Keratinocyte (primary cell): ENCODE data around the gene GOLPH3L. TPM values are rescaled to one million over a fixed set of nuclear protein-coding genes. Genes with fewer than 3 reads are reported as not detected.

ENCODE experiments used
- DNase-seq: peaks from one replicate; pipeline ENCODE4 v3.0.0-alpha.2; 2011; ENCODE audit warnings: low read depth, missing footprints, low spot score
- FAIRE-seq: peaks from 2 replicates; lab custom pipeline; 2011; peaks lifted over from hg19 to GRCh38; lab: Jason Lieb, UNC
- H2AFZ ChIP-seq: 2 replicates; pipeline ENCODE4 v1.6.0; 2012; ENCODE audit warnings: low read length, control low read depth, inconsistent platforms; ENCODE audit not compliant: control insufficient read depth
- H3K27ac ChIP-seq: 2 replicates; pipeline ENCODE4 v1.5.1; 2011; ENCODE audit warnings: low read length; ENCODE audit not compliant: control insufficient read depth, insufficient read depth
- H3K27me3 ChIP-seq: 3 replicates; pipeline ENCODE4 v1.6.0; 2011; ENCODE audit warnings: low read length; ENCODE audit not compliant: control insufficient read depth, insufficient read depth; ENCODE audit errors: extremely low read depth
- H3K36me3 ChIP-seq, 2 experiments: 2 replicates in 1 of 2; 3 replicates in 1 of 2; pipeline ENCODE4 v1.5.1; 2011; ENCODE audit warnings: low read length in 2 of 2, mild to moderate bottlenecking in 1 of 2; ENCODE audit not compliant: control insufficient read depth in 2 of 2, insufficient read depth in 2 of 2; ENCODE audit errors: extremely low read depth in 1 of 2
- H3K4me1 ChIP-seq: 3 replicates; pipeline ENCODE4 v1.5.1; 2011; ENCODE audit warnings: low read length; ENCODE audit not compliant: control insufficient read depth, insufficient read depth; ENCODE audit errors: extremely low read depth
- H3K4me2 ChIP-seq: 3 replicates; pipeline ENCODE4 v1.6.0; 2011; ENCODE audit warnings: low read depth, low read length; ENCODE audit not compliant: control insufficient read depth, insufficient read depth; ENCODE audit errors: extremely low read depth
- H3K4me3 ChIP-seq, 3 experiments: fragments of 200-600 bp in 1 of 3; sonication (generic) in 1 of 3; 2 replicates in 2 of 3; 3 replicates in 1 of 3; pipeline ENCODE4 v1.5.1; 2011 to 2016; ENCODE audit warnings: low read length in 3 of 3, mild to moderate bottlenecking in 3 of 3, control low read depth in 2 of 3, inconsistent platforms in 1 of 3, low read depth in 1 of 3, mixed read lengths in 1 of 3, mixed run types in 1 of 3, moderate library complexity in 1 of 3; ENCODE audit not compliant: control insufficient read depth in 2 of 3, insufficient read depth in 2 of 3; ENCODE audit errors: extremely low read depth in 1 of 3
- H3K79me2 ChIP-seq: 2 replicates; pipeline ENCODE4 v1.6.0; 2012; ENCODE audit warnings: low read length; ENCODE audit not compliant: control insufficient read depth, insufficient read depth
- H3K9ac ChIP-seq: 3 replicates; pipeline ENCODE4 v1.6.0; 2011; ENCODE audit warnings: low read length; ENCODE audit not compliant: control insufficient read depth, insufficient read depth; ENCODE audit errors: extremely low read depth
- H3K9me1 ChIP-seq: 3 replicates; pipeline ENCODE4 v1.6.0; 2011; ENCODE audit warnings: low read length; ENCODE audit not compliant: control insufficient read depth, insufficient read depth; ENCODE audit errors: extremely low read depth
- H3K9me3 ChIP-seq: 2 replicates; pipeline ENCODE4 v1.5.1; 2012; ENCODE audit warnings: low read depth, low read length; ENCODE audit not compliant: control insufficient read depth
- H4K20me1 ChIP-seq: 3 replicates; pipeline ENCODE4 v1.6.0; 2011; ENCODE audit warnings: low read length; ENCODE audit not compliant: control insufficient read depth, insufficient read depth; ENCODE audit errors: extremely low read depth
- EZH2 ChIP-seq: IDR thresholded peaks from one replicate; pipeline ENCODE4 v1.6.1; 2012; ENCODE audit warnings: inconsistent platforms, mild to moderate bottlenecking, low read length, moderate library complexity
- dilution Hi-C: fragments of 300-500 bp; cut with MboI; formaldehyde crosslinking; loops from one replicate; pipeline ENCODE4 v1.7.0; 2020; ENCODE audit warnings: low sequenced_read_pairs; ENCODE audit not compliant: extremely low pct_ligation_motif_present
- polyA plus RNA-seq, 5 experiments: library from polyadenylated mRNA; depleted of rRNA in 3 of 5; stranded (reverse) in 3 of 5; stranded (forward) in 1 of 5; unstranded in 1 of 5; fragments of >200 nt; gene quantifications; 1 replicate in 1 of 5; 2 replicates in 3 of 5; 3 replicates in 1 of 5; pipeline versions ENCODE4 v1.2.1 to v1.2.3, GENCODE V29; 2011 to 2012; ENCODE audit warnings: missing spikeins in 2 of 5, low read depth in 1 of 5, low replicate concordance in 1 of 5
- small RNA-seq, 3 experiments: library from RNA; depleted of rRNA; stranded (forward); fragments of <200 nt; gene quantifications; one replicate each; pipeline ENCODE3, GENCODE V24; 2012; ENCODE audit warnings: low read depth in 3 of 3, low replicate concordance in 1 of 3; ENCODE audit not compliant: insufficient read length in 3 of 3
- TF ChIP-seq, protein P1 (sequence below), 3 experiments: IDR thresholded peaks in 1 of 3; conservative IDR thresholded peaks in 1 of 3; optimal IDR thresholded peaks in 1 of 3; 2 replicates in 2 of 3; 3 replicates in 1 of 3; pipeline versions ENCODE3 to v1.5.1; 2011; ENCODE audit warnings: low read length in 3 of 3, mild to moderate bottlenecking in 3 of 3, moderate library complexity in 2 of 3, control low read depth in 1 of 3, inconsistent platforms in 1 of 3; ENCODE audit not compliant: insufficient read depth in 2 of 3; ENCODE audit errors: extremely low read depth in 1 of 3

GOLPH3L gene
- polyA plus RNA-seq, 1 donor (not counting 4 experiments of a cell fraction or from before 2014, with no cell fraction given): 22.2 TPM

DNA sequence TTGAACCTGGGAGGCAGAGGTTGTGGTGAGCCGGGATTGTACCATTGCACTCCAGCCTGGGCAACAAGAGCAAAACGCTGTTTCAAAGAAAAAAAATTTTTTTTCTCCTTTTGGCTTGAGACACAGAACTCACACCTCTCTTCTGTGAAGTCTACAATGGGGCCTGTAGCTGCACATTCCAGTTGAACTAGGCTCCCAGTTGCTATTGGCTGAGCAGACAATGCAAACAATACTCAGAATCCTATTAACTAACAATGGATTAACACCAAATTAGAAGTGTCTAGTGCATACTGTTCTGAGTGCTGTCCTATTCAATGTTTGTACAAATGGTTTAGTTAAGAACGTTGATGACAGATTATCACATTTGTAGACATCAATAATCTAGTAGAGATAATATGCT is 100.0 kb downstream of the GOLPH3L start:
- Histone ChIP-seq H3K36me3 (no peaks in the 10 kb centered on the region), H4K20me1 (no peaks in the 10 kb centered on the region), H3K79me2 (no peaks in the 10 kb centered on the region), H3K27me3 (no peaks in the 10 kb centered on the region), H3K4me1 (peaks cover 8% of the 10 kb centered on the region), H3K27ac (no peak overlapping the region), H3K9me3 (no peaks in the 10 kb centered on the region), H3K4me3 (no peak overlapping the region), H3K9me1 (no peaks in the 10 kb centered on the region), H3K4me2 (no peak overlapping the region), H2AFZ (no peak overlapping the region), H3K9ac (no peak overlapping the region)
- FAIRE-seq (no peak), DNase-seq (no peak)
- no peak for TF ChIP-seq EZH2
- TF ChIP-seq, protein P1, sequence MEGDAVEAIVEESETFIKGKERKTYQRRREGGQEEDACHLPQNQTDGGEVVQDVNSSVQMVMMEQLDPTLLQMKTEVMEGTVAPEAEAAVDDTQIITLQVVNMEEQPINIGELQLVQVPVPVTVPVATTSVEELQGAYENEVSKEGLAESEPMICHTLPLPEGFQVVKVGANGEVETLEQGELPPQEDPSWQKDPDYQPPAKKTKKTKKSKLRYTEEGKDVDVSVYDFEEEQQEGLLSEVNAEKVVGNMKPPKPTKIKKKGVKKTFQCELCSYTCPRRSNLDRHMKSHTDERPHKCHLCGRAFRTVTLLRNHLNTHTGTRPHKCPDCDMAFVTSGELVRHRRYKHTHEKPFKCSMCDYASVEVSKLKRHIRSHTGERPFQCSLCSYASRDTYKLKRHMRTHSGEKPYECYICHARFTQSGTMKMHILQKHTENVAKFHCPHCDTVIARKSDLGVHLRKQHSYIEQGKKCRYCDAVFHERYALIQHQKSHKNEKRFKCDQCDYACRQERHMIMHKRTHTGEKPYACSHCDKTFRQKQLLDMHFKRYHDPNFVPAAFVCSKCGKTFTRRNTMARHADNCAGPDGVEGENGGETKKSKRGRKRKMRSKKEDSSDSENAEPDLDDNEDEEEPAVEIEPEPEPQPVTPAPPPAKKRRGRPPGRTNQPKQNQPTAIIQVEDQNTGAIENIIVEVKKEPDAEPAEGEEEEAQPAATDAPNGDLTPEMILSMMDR (optimal IDR thresholded peaks at IDR 0.05 in 1 of 3, IDR thresholded peaks at IDR 0.05 in 1 of 3, conservative IDR thresholded peaks at IDR 0.05 in 1 of 3; ENCODE audit: extremely low read depth in 1 of 3, insufficient read depth in 2 of 3, low read length in 3 of 3): no peak
- dilution Hi-C loops: no loop called here

Small RNA genes within 50 kb of the gene (small RNA-seq; reads per million reads assigned to genes)
- 0 reads per million in 3 experiments for gene RF00015
- 0 reads per million in 3 experiments for gene RF00561
- 0 reads per million in 3 experiments for gene RNU6-1042P

Other genes starting within 250 kb of the GOLPH3L start
- gene TARS2, start 209.7 kb downstream of the GOLPH3L start, polyA plus RNA-seq: 26.6 to 37.5 TPM (median 28.4 TPM) in 3 replicates
- 23.6 to 63.8 TPM (median 26.3 TPM) in 3 replicates for gene ECM1, start 189.0 kb downstream of the GOLPH3L start, polyA plus RNA-seq
- gene FALEC, start 181.4 kb downstream of the GOLPH3L start, polyA plus RNA-seq: 0.12 to 0.13 TPM in 2 of 3 replicates, not detected in the other
- gene ADAMTSL4, start 147.7 kb downstream of the GOLPH3L start, polyA plus RNA-seq: 7.0 to 22.8 TPM (median 7.0 TPM) in 3 replicates
- 105 to 237 TPM (median 156 TPM) in 3 replicates for gene MCL1, start 117.5 kb downstream of the GOLPH3L start, polyA plus RNA-seq
- 76.8 to 157 TPM (median 102 TPM) in 3 replicates for gene ENSA, start 67.5 kb downstream of the GOLPH3L start, polyA plus RNA-seq
- 1.4 to 3.3 TPM (median 2.4 TPM) in 3 replicates for gene HORMAD1, start 23.7 kb upstream of the GOLPH3L start, polyA plus RNA-seq
- 1.4 to 1.8 TPM (median 1.7 TPM) in 3 replicates for gene CTSS, start 68.6 kb upstream of the GOLPH3L start, polyA plus RNA-seq
- gene CTSK, start 111.1 kb upstream of the GOLPH3L start, polyA plus RNA-seq: 20.0 to 71.7 TPM (median 40.5 TPM) in 3 replicates
- gene ARNT, start 179.4 kb upstream of the GOLPH3L start, polyA plus RNA-seq: 17.8 to 22.1 TPM (median 19.6 TPM) in 3 replicates
- gene CTXND2, start 190.0 kb upstream of the GOLPH3L start, polyA plus RNA-seq: not detected in 3 replicates
- 27.0 to 31.3 TPM (median 27.1 TPM) in 3 replicates for gene SETDB1, start 229.2 kb upstream of the GOLPH3L start, polyA plus RNA-seq